Measurements from ENCODE around the gene MUCL3.

The MUCL3 gene

DNA sequence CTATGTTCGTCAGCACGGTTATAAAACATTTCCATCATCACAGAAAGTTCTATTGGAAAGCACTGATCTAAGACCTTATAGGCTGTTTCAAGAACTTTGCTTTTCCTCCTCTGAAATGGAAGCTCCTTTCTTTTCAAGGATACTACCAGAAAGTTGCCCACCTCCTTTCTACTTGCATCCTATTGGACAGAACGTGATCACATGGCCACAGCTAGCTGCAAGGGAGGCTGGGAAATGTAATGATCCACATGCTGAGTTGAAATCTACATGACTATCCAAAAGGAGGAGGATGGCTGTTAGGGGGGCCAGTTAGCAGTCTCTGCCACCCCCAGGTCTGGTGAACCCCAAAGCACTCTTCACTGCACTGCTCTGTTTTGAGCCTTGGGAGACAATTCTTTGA, 12.1 kb upstream of the MUCL3 start:
- no peak for DNase-seq (ENCODE audit: low spot score)
- POLR2A ChIA-PET (ENCODE audit: low non-redundant PET), result no interaction called here
- TF ChIP-seq, protein P1, sequence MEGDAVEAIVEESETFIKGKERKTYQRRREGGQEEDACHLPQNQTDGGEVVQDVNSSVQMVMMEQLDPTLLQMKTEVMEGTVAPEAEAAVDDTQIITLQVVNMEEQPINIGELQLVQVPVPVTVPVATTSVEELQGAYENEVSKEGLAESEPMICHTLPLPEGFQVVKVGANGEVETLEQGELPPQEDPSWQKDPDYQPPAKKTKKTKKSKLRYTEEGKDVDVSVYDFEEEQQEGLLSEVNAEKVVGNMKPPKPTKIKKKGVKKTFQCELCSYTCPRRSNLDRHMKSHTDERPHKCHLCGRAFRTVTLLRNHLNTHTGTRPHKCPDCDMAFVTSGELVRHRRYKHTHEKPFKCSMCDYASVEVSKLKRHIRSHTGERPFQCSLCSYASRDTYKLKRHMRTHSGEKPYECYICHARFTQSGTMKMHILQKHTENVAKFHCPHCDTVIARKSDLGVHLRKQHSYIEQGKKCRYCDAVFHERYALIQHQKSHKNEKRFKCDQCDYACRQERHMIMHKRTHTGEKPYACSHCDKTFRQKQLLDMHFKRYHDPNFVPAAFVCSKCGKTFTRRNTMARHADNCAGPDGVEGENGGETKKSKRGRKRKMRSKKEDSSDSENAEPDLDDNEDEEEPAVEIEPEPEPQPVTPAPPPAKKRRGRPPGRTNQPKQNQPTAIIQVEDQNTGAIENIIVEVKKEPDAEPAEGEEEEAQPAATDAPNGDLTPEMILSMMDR (conservative IDR thresholded peaks at IDR 0.05; ENCODE audit: low read depth), result no peak
- no peak overlapping the region for H3K27ac ChIP-seq
- CTCF ChIA-PET, result interaction anchor here (2.1 kb wide), 1 partner anchor 13 kb away, joined by 4 read pairs; no protein-coding TSS in a partner anchor

DNA sequence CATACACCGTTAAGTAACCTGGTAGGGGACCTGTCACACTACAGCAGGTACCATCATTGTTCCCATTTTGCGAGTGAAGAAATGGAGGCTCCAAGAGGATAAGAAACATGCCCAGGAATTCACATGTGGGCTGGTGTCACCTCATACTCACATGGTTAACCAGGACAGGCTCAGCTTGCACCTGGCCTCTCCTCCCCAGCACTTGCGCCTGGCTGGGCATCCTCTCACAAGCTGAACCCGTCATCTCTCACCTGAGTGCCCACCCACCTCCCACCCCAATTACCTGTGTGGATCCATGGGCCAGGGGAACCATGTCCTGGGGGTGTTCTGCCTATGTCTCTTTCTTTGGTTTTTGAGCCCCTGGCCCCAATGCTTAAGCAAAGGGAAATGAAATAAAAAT, 10.3 kb upstream of the MUCL3 start:
- no peak overlapping the region; the same call in 1 of the 2 replicates for H3K27ac ChIP-seq
- ChIA-PET CTCF (interaction anchor here (0.7 to 2.1 kb wide), 3 partner anchors 15 to 149 kb away, joined by 3 to 6 read pairs (median 4); no protein-coding TSS in a partner anchor), POLR2A (ENCODE audit: low non-redundant PET) (no interaction called here)
- TF ChIP-seq, protein P1 (conservative IDR thresholded peaks at IDR 0.05; ENCODE audit: low read depth), result no peak
- no peak for DNase-seq (ENCODE audit: low spot score)

DNA sequence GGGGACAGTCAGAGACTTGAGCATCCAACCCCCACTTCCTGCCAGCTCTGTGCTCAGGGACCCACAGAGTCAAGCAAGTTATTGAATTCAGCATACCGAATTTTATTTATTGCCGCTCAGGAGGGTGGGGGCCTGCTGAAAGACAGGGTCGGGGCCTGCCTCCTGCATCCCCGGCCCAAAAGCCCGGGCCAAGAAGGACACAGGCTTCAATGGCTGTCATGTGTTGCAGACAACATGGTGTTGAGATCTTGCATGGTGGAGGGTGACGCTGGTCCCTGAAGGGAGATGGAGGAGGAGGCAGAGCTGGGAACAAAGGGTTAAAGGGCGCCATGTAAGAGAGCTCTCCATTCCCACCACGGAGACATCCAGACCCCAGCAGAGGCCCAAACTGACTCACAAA, 9.5 kb upstream of the MUCL3 start:
- ChIA-PET POLR2A (ENCODE audit: low non-redundant PET) (interaction anchor here (0.6 kb wide), 1 partner anchor 161 kb away, joined by 3 read pairs; no protein-coding TSS in a partner anchor), CTCF (interaction anchor here (1.2 kb wide), 1 partner anchor 138 kb away, joined by 6 read pairs; no protein-coding TSS in a partner anchor)
- no peak for DNase-seq (ENCODE audit: low spot score)
- no peak overlapping the region; the same call in 1 of the 2 replicates for H3K27ac ChIP-seq
- TF ChIP-seq, protein P1 (conservative IDR thresholded peaks at IDR 0.05; ENCODE audit: low read depth), result no peak

DNA sequence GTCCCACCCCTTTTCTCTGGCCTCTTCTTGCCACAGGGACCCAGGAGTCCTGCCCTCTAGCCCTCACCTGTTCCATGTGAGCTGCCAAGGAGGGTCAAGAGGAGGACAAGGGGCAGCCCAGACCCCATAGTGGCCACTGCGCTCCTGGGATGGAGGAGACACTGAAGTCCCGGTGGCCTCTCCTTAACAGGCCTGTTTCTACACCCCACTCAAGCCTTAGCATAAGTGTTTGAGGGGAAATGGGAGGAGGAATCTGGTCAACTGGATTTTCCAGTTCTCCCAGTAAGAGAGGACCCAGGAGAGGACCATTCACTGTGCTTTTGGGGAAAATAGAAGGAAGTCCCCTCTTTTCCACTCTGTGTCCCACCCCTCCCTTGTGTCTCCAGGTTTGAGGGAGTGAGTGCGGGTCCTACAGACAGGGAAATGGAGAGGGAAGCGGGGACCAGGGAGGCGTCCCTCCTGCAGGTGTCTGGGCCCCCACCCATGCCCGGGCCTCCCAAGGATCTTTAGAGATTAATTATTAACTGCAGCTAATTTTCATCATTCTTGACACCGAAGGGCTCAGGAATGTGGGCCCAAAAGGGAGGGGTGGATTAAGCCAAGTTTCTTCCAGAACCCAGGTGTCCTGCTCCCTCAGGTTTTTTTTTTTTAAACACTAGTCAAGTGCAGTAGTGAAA, 8.7 kb upstream of the MUCL3 start, which contains the start of gene SFTA2:
SFTA2 (minus strand) TSS at position 202 of the 677 bp plus-strand sequence; CDS start at position 128, 74 bp downstream.
- no peak within 1 kb of the TSS; the same call in 1 of the 2 replicates for H3K27ac ChIP-seq
- DNase-seq (ENCODE audit: low spot score), result no peak
- TF ChIP-seq, protein P1 (conservative IDR thresholded peaks at IDR 0.05; ENCODE audit: low read depth), result no peak
- ChIA-PET CTCF (no interaction called here), POLR2A (ENCODE audit: low non-redundant PET) (interaction anchor here (0.6 kb wide), 1 partner anchor 162 kb away, joined by 3 read pairs; no protein-coding TSS in a partner anchor)

DNA sequence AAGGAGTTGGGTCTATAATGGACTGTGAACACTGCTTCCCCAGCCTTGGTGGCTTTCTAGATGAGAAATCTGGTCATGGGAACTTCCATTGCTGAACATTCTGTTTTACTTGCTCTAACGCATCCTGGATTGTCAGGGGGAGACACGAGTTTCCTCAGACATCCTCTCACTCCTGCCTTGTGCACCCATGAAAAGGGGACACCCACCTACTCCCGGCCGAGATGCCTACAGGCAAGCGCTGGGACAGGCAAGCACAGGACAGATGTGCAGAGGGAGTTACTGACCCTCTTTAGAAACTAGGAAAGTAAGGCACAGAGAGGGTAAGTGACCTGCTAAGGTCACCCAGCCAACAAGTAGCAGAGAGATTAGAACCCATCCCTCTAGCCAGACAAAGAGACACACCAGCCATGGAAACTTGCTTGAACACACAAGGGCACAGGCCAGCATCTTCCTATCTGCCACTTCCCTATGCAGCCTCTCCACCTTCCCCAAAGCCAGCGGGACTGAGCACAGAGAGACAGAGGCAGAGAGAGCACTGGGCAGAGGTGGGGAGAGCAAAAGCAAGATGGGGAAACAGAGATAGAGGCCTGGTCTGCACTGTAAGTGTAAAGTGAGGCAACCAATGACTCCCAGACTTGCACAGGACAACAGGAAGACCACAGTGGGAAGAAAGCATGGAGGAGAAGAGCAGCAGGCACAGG, 8.0 kb upstream of the MUCL3 start:
- ChIA-PET POLR2A (ENCODE audit: low non-redundant PET) (no interaction called here), CTCF (no interaction called here)
- no peak for DNase-seq (ENCODE audit: low spot score)
- TF ChIP-seq, protein P1 (conservative IDR thresholded peaks at IDR 0.05; ENCODE audit: low read depth), result no peak
- H3K27ac ChIP-seq, result no peak overlapping the region

DNA sequence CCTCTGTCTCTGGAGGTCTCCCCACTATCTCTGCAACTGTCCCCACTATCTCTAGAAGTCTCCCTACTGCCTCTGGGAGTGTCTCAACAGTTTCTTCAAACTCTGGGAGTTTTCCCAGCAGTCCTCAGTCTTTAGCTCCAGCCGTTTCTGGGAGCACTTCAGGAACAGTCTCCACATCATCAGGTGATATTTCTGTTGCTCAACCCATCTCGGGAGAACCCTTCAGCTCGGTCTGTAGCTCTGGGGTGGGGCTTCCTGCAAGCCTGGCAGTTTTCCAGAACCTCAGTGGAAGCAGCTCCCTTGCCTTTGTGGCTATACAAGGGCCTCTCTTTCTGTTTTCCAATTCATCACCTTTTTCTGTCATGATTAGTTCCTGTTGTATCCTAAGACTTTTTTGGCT, 5.8 kb upstream of the MUCL3 start:
- TF ChIP-seq, protein P1 (conservative IDR thresholded peaks at IDR 0.05; ENCODE audit: low read depth), result no peak
- DNase-seq (ENCODE audit: low spot score), result peak; percentile 26
- POLR2A ChIA-PET (ENCODE audit: low non-redundant PET), result no interaction called here
- CTCF ChIA-PET, result interaction anchor here (0.6 to 0.8 kb wide), 4 partner anchors 21 to 167 kb away, joined by 3 to 4 read pairs (median 4); partner anchors contain the start of gene VARS2
- H3K27ac ChIP-seq, result peak overlapping the region; percentile 30; the same call in 1 of the 2 replicates
